HG02885 (cell line): Measurements from ENCODE around the gene NTM.
"Not testable (repeated sequence)": the region's sequence is repeated elsewhere in the genome, so short reads cannot be mapped to it uniquely, and the experiment has no call there.

Experiments used
- ATAC-seq: cut with Tn5 transposase; IDR thresholded peaks from one replicate; pipeline ENCODE4 v1.9.1; 2021; ENCODE audit warnings: mild to moderate bottlenecking; ENCODE audit not compliant: unreplicated experiment, poor library complexity

Gene NTM

GRCh38 chr11:132335311-132335710, 964.9 kb downstream of the NTM start:
- no peak for ATAC-seq

- peak; percentile 41 for ATAC-seq
These were observed 966.5 kb downstream of the NTM start for GRCh38 chr11:132336781-132337535.

GRCh38 chr11:132337819-132338416, 967.5 kb downstream of the NTM start:
- no peak for ATAC-seq

- ATAC-seq = no peak
These were observed 972.0 kb downstream of the NTM start for GRCh38 chr11:132342408-132342807.

- peak; percentile 87 for ATAC-seq
These were observed 973.2 kb downstream of the NTM start for GRCh38 chr11:132343445-132344175.

GRCh38 chr11:132346558-132347148, 976.2 kb downstream of the NTM start:
- ATAC-seq = no peak

GRCh38 chr11:132347156-132348090, 977.0 kb downstream of the NTM start:
- no peak for ATAC-seq

- no peak for ATAC-seq
These were observed 979.7 kb downstream of the NTM start for GRCh38 chr11:132349811-132350733.

GRCh38 chr11:132351050-132351449, 980.6 kb downstream of the NTM start:
- no peak for ATAC-seq

GRCh38 chr11:132352497-132352896, 982.1 kb downstream of the NTM start:
- ATAC-seq = no peak

GRCh38 chr11:132353255-132353654, 982.8 kb downstream of the NTM start:
- no peak for ATAC-seq

- peak; percentile 80 for ATAC-seq
These were observed 987.6 kb downstream of the NTM start for GRCh38 chr11:132357811-132358572.

- peak; percentile 51 for ATAC-seq
These were observed 988.1 kb downstream of the NTM start for GRCh38 chr11:132358573-132358953.

- ATAC-seq = no peak
These were observed 990.7 kb downstream of the NTM start for GRCh38 chr11:132361011-132361550.

GRCh38 chr11:132365650-132366049, 995.2 kb downstream of the NTM start:
- no peak for ATAC-seq

GRCh38 chr11:132367293-132367692, 996.9 kb downstream of the NTM start:
- no peak for ATAC-seq

GRCh38 chr11:132370114-132370513, 999.7 kb downstream of the NTM start:
- ATAC-seq = not testable (repeated sequence)
